HUES48 (cell line): ENCODE data around the gene KCNH5.

Experiments
- H3K27ac ChIP-seq: one replicate; pipeline ENCODE4 v1.7.0; 2013; ENCODE audit warnings: low read depth, low read length, inconsistent platforms
- H3K27me3 ChIP-seq: 2 replicates; pipeline ENCODE4 v1.6.1; 2013; ENCODE audit warnings: mild to moderate bottlenecking, low read length; ENCODE audit not compliant: control insufficient read depth, insufficient read depth
- H3K36me3 ChIP-seq: 2 replicates; pipeline ENCODE4 v1.6.1; 2013; ENCODE audit warnings: low read length; ENCODE audit not compliant: control insufficient read depth, insufficient read depth
- H3K4me1 ChIP-seq: 2 replicates; pipeline ENCODE4 v1.6.1; 2013; ENCODE audit warnings: mild to moderate bottlenecking, low read length; ENCODE audit not compliant: control insufficient read depth, insufficient read depth
- H3K4me3 ChIP-seq: 2 replicates; pipeline ENCODE4 v1.5.1; 2013; ENCODE audit warnings: mild to moderate bottlenecking, low read depth, low read length
- H3K9ac ChIP-seq: 2 replicates; pipeline ENCODE4 v1.6.1; 2013; ENCODE audit warnings: mild to moderate bottlenecking, low read depth, low read length, moderate library complexity
- H3K9me3 ChIP-seq: 2 replicates; pipeline ENCODE4 v1.6.1; 2013; ENCODE audit warnings: low read length; ENCODE audit not compliant: control insufficient read depth, insufficient read depth

Gene KCNH5

GRCh38 chr14:62939970-62940369 lies 105.3 kb downstream of the KCNH5 start:
- H3K27ac ChIP-seq = no peak overlapping the region
- H3K4me1 ChIP-seq = peaks cover 2% of the 10 kb centered on the region; the same call in 1 of the 2 replicates
- no peak overlapping the region for H3K9ac ChIP-seq
- no peaks in the 10 kb centered on the region for H3K27me3 ChIP-seq
- no peaks in the 10 kb centered on the region for H3K36me3 ChIP-seq
- no peaks in the 10 kb centered on the region for H3K9me3 ChIP-seq
- H3K4me3 ChIP-seq = no peak overlapping the region

- Histone ChIP-seq H3K4me3 (no peak overlapping the region), H3K36me3 (no peaks in the 10 kb centered on the region), H3K27ac (no peak overlapping the region), H3K9ac (no peak overlapping the region), H3K4me1 (peaks cover 14% of the 10 kb centered on the region), H3K27me3 (no peaks in the 10 kb centered on the region), H3K9me3 (no peaks in the 10 kb centered on the region)
Observed at GRCh38 chr14:62938778-62939177, 106.5 kb downstream of the KCNH5 start.

GRCh38 chr14:62934439-62934838 lies 110.8 kb downstream of the KCNH5 start:
- Histone ChIP-seq H3K27me3 (no peaks in the 10 kb centered on the region), H3K4me1 (peaks cover 21% of the 10 kb centered on the region), H3K4me3 (no peak overlapping the region), H3K36me3 (no peaks in the 10 kb centered on the region), H3K9me3 (no peaks in the 10 kb centered on the region), H3K27ac (peak overlapping the region; percentile 59), H3K9ac (no peak overlapping the region)

GRCh38 chr14:62921466-62921865 lies 123.8 kb downstream of the KCNH5 start:
- no peak overlapping the region for H3K9ac ChIP-seq
- H3K4me1 ChIP-seq = no peaks in the 10 kb centered on the region
- no peak overlapping the region for H3K4me3 ChIP-seq
- H3K36me3 ChIP-seq = no peaks in the 10 kb centered on the region
- no peak overlapping the region for H3K27ac ChIP-seq
- no peaks in the 10 kb centered on the region for H3K27me3 ChIP-seq
- H3K9me3 ChIP-seq = no peaks in the 10 kb centered on the region

- no peak overlapping the region for H3K9ac ChIP-seq
- no peaks in the 10 kb centered on the region for H3K4me1 ChIP-seq
- no peaks in the 10 kb centered on the region for H3K9me3 ChIP-seq
- H3K27ac ChIP-seq = no peak overlapping the region
- no peaks in the 10 kb centered on the region for H3K36me3 ChIP-seq
- H3K27me3 ChIP-seq = no peaks in the 10 kb centered on the region
- H3K4me3 ChIP-seq = no peak overlapping the region
Observed at GRCh38 chr14:62916551-62916950, 128.7 kb downstream of the KCNH5 start.

- Histone ChIP-seq H3K36me3 (no peaks in the 10 kb centered on the region), H3K4me3 (no peak overlapping the region), H3K9ac (0 out of 2 replicates have a peak overlapping the region, but pooled peaks have one; percentile 24), H3K4me1 (no peaks in the 10 kb centered on the region), H3K27me3 (no peaks in the 10 kb centered on the region), H3K9me3 (no peaks in the 10 kb centered on the region), H3K27ac (no peak overlapping the region)
Observed at GRCh38 chr14:62914873-62915272, 130.4 kb downstream of the KCNH5 start.

GRCh38 chr14:62914025-62914424 lies 131.2 kb downstream of the KCNH5 start:
- Histone ChIP-seq H3K27ac (no peak overlapping the region), H3K9me3 (no peaks in the 10 kb centered on the region), H3K27me3 (no peaks in the 10 kb centered on the region), H3K9ac (no peak overlapping the region), H3K4me3 (no peak overlapping the region), H3K36me3 (no peaks in the 10 kb centered on the region), H3K4me1 (no peaks in the 10 kb centered on the region)

- H3K4me1 ChIP-seq = no peaks in the 10 kb centered on the region
- no peak overlapping the region for H3K4me3 ChIP-seq
- H3K9me3 ChIP-seq = no peaks in the 10 kb centered on the region
- H3K27me3 ChIP-seq = no peaks in the 10 kb centered on the region
- no peaks in the 10 kb centered on the region for H3K36me3 ChIP-seq
- no peak overlapping the region for H3K9ac ChIP-seq
- no peak overlapping the region for H3K27ac ChIP-seq
Observed at GRCh38 chr14:62908506-62908905, 136.8 kb downstream of the KCNH5 start.

GRCh38 chr14:62905566-62905965 lies 139.7 kb downstream of the KCNH5 start:
- H3K9ac ChIP-seq = no peak overlapping the region
- no peaks in the 10 kb centered on the region for H3K9me3 ChIP-seq
- H3K4me1 ChIP-seq = no peaks in the 10 kb centered on the region
- no peak overlapping the region for H3K27ac ChIP-seq
- no peaks in the 10 kb centered on the region for H3K36me3 ChIP-seq
- H3K4me3 ChIP-seq = no peak overlapping the region
- H3K27me3 ChIP-seq = no peaks in the 10 kb centered on the region

- H3K4me3 ChIP-seq = no peak overlapping the region
- H3K27ac ChIP-seq = no peak overlapping the region
- H3K9ac ChIP-seq = no peak overlapping the region
- no peaks in the 10 kb centered on the region for H3K9me3 ChIP-seq
- H3K4me1 ChIP-seq = peaks cover 32% of the 10 kb centered on the region
- H3K36me3 ChIP-seq = no peaks in the 10 kb centered on the region
- no peaks in the 10 kb centered on the region for H3K27me3 ChIP-seq
Observed at GRCh38 chr14:62897771-62898170, 147.5 kb downstream of the KCNH5 start.

GRCh38 chr14:62896932-62897456 lies 148.3 kb downstream of the KCNH5 start:
- H3K27ac ChIP-seq = no peak overlapping the region
- H3K9ac ChIP-seq = no peak overlapping the region
- peaks cover 32% of the 10 kb centered on the region for H3K4me1 ChIP-seq
- no peaks in the 10 kb centered on the region for H3K9me3 ChIP-seq
- no peaks in the 10 kb centered on the region for H3K36me3 ChIP-seq
- H3K4me3 ChIP-seq = no peak overlapping the region
- H3K27me3 ChIP-seq = no peaks in the 10 kb centered on the region

GRCh38 chr14:62894736-62895135 lies 150.5 kb downstream of the KCNH5 start:
- Histone ChIP-seq H3K9me3 (no peaks in the 10 kb centered on the region), H3K27me3 (no peaks in the 10 kb centered on the region), H3K4me1 (peaks cover 32% of the 10 kb centered on the region), H3K27ac (no peak overlapping the region), H3K36me3 (no peaks in the 10 kb centered on the region), H3K4me3 (no peak overlapping the region), H3K9ac (no peak overlapping the region)
